ENCODE data around the gene DYNLL1. TPM values are rescaled to one million over a fixed set of nuclear protein-coding genes. Genes with fewer than 3 reads are reported as not detected.

The DYNLL1 gene
- total and polyA plus RNA-seq, 2 of the 13 experiments (the other 11 are each of a cell fraction or from before 2014, with no cell fraction given) = 271 to 294 TPM

GRCh38 chr12:120534703-120535655, 39.1 kb downstream of the DYNLL1 start (continued):
- TF ChIP-seq ATAD3A (CRISPR knock-in tag; IDR thresholded peaks at IDR 0.05) (no peak), ZNF660 (CRISPR knock-in tag; IDR thresholded peaks at IDR 0.05; ENCODE audit: borderline replicate concordance, low read depth) (no peak), ZSCAN12 (CRISPR knock-in tag; IDR thresholded peaks at IDR 0.05) (0 out of 2 replicates have a peak, but pooled peaks have one; percentile 14), YEATS2 (CRISPR knock-in tag; IDR thresholded peaks at IDR 0.05; ENCODE audit: borderline replicate concordance) (no peak), SIN3B (IDR thresholded peaks at IDR 0.05; ENCODE audit: low read length) (no peak), ZBTB1 (CRISPR knock-in tag; IDR thresholded peaks at IDR 0.05; ENCODE audit: borderline replicate concordance) (no peak), STAT6 (CRISPR knock-in tag; IDR thresholded peaks at IDR 0.05; ENCODE audit: borderline replicate concordance) (no peak), KDM4B (CRISPR knock-in tag; IDR thresholded peaks at IDR 0.05) (no peak), ATRX (CRISPR knock-in tag; IDR thresholded peaks at IDR 0.05; ENCODE audit: borderline replicate concordance) (no peak), ZNF549 (CRISPR knock-in tag; IDR thresholded peaks at IDR 0.05) (no peak), ZNF496 (CRISPR knock-in tag; IDR thresholded peaks at IDR 0.05; ENCODE audit: insufficient replicate concordance) (no peak), ZNF562 (CRISPR knock-in tag; IDR thresholded peaks at IDR 0.05; ENCODE audit: borderline replicate concordance) (no peak), ZNF782 (CRISPR knock-in tag; IDR thresholded peaks at IDR 0.05; ENCODE audit: borderline replicate concordance) (no peak), FOXM1 (CRISPR knock-in tag; IDR thresholded peaks at IDR 0.05) (no peak), TRIM22 (IDR thresholded peaks at IDR 0.05) (no peak), HNRNPL (IDR thresholded peaks at IDR 0.05; ENCODE audit: low read depth, low read length) (no peak), FOSL1 (CRISPR knock-in tag; IDR thresholded peaks at IDR 0.05; ENCODE audit: borderline replicate concordance) (no peak), FIP1L1 (IDR thresholded peaks at IDR 0.05; ENCODE audit: borderline replicate concordance, insufficient read depth, low read depth, low read length) (no peak), RAD21 (CRISPR knock-in tag; IDR thresholded peaks at IDR 0.05) (no peak), ZNF337 (CRISPR knock-in tag; IDR thresholded peaks at IDR 0.05; ENCODE audit: borderline replicate concordance, low read depth) (peak; percentile 62; the same call in 1 of the 2 replicates), MLX (CRISPR knock-in tag; IDR thresholded peaks at IDR 0.05) (no peak), HNF4A (CRISPR knock-in tag; IDR thresholded peaks at IDR 0.05) (no peak), ZBTB33 (CRISPR knock-in tag; IDR thresholded peaks at IDR 0.05) (no peak), KDM1A (CRISPR knock-in tag; IDR thresholded peaks at IDR 0.05) (no peak)
